Central memory CD8-positive, alpha-beta T cell (primary cell): Measurements from ENCODE around the gene DNAJC1.
A peak's percentile ranks its signal among the peaks of the same experiment; 100 is the strongest.

Experiments
- ATAC-seq: fragments of 150-1000 bp; cut with Tn5 transposase; replicated peaks from 2 replicates; pipeline ENCODE4 v1.10.0; 2022; ENCODE audit warnings: mild to moderate bottlenecking, moderate FRiP score, moderate number of reproducible peaks; ENCODE audit not compliant: poor library complexity, severe bottlenecking; ENCODE audit errors: extremely low read depth
- DNase-seq, 2 donors: peaks; one replicate each; pipeline ENCODE4 v3.0.0; 2021; ENCODE audit warnings: low spot score in 2 of 2
- H3K27ac Mint-ChIP-seq: one replicate; pipeline ENCODE4 v1.8.0; 2022; ENCODE audit warnings: low read depth, mild to moderate bottlenecking, moderate library complexity, mixed read lengths
- H3K27me3 Mint-ChIP-seq: one replicate; pipeline ENCODE4 v1.8.0; 2022; ENCODE audit warnings: mixed read lengths
- H3K36me3 Mint-ChIP-seq: one replicate; pipeline ENCODE4 v1.8.0; 2022; ENCODE audit warnings: mild to moderate bottlenecking, moderate library complexity, mixed read lengths; ENCODE audit not compliant: insufficient read depth
- H3K4me1 Mint-ChIP-seq: one replicate; pipeline ENCODE4 v1.8.0; 2022; ENCODE audit warnings: mixed read lengths
- H3K4me3 Mint-ChIP-seq: one replicate; pipeline ENCODE4 v1.8.0; 2022; ENCODE audit warnings: mild to moderate bottlenecking, moderate library complexity, mixed read lengths
- H3K9me3 Mint-ChIP-seq: one replicate; pipeline ENCODE4 v1.8.0; 2022; ENCODE audit warnings: mixed read lengths

DNAJC1 gene

GRCh38 chr10:21715531-21716195, 287.9 kb downstream of the DNAJC1 start:
- DNase-seq (no peak), ATAC-seq (no peak)
- peaks cover 21% of the 10 kb centered on the region for H3K4me1 Mint-ChIP-seq
- no peak overlapping the region for H3K27ac Mint-ChIP-seq
- H3K27me3 Mint-ChIP-seq, result no peaks in the 10 kb centered on the region
- no peaks in the 10 kb centered on the region for H3K9me3 Mint-ChIP-seq
- peaks cover 31% of the 10 kb centered on the region for H3K36me3 Mint-ChIP-seq
- no peak overlapping the region for H3K4me3 Mint-ChIP-seq

GRCh38 chr10:21712975-21713374, 290.6 kb downstream of the DNAJC1 start:
- Mint-ChIP-seq H3K4me3 (no peak overlapping the region), H3K9me3 (no peaks in the 10 kb centered on the region), H3K27me3 (no peaks in the 10 kb centered on the region), H3K27ac (peak overlapping the region; percentile 17), H3K4me1 (peaks cover 19% of the 10 kb centered on the region), H3K36me3 (peaks cover 27% of the 10 kb centered on the region)
- DNase-seq (no peak), ATAC-seq (no peak)

- ATAC-seq (no peak), DNase-seq (no peak)
- Mint-ChIP-seq H3K4me1 (peaks cover 40% of the 10 kb centered on the region), H3K4me3 (no peak overlapping the region), H3K27ac (no peak overlapping the region), H3K27me3 (no peaks in the 10 kb centered on the region), H3K9me3 (no peaks in the 10 kb centered on the region), H3K36me3 (peaks cover 13% of the 10 kb centered on the region)
These were observed 296.0 kb downstream of the DNAJC1 start for GRCh38 chr10:21707498-21707897.
